ENCODE data around the gene FBXL17.

FBXL17 gene

GRCh38 chr5:108079753-108080152, 302.1 kb downstream of the FBXL17 start:
- no peak for DNase-seq

DNA sequence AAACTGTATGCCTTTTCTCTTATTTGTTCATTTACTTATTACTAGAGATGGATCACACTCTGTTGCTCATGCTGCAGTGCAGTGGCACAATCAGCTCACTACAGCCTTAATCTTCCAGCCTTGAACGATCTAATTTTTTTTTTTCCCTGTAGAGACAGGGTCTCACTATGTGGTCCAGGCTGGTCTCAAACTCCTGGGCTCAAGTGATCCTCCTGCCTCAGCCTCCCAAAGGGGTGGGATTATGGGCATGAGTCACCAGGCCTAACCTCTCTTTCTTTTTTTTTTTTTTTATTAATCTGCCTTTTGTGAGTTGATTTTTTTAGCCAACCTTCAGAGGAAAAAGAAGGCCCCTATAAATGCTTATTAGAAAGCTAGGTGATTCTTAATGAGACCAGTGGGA, 303.0 kb downstream of the FBXL17 start:
- no peak for DNase-seq

GRCh38 chr5:108078345-108078744, 303.6 kb downstream of the FBXL17 start:
- DNase-seq = no peak

DNA sequence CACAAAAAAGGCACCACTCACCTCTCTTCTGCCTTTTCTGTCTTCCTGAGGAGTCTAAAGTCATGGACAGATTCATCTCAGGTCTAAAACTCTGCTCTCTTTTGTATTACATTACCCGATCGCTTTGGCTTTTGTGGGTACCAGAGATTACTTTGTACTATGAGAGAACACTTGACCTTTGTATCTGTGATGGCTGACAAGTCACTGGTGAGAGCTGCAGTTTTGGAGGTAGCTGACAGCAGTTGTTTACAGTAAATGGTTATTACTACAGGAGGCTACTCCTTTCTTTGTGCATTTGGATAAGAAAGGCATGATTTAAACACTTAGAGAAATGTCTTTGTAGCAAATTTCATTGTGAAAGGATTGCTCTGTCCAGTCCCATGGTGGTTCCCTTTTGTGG, 307.3 kb downstream of the FBXL17 start:
- no peak for DNase-seq

GRCh38 chr5:108064302-108064701, 317.6 kb downstream of the FBXL17 start:
- no peak for DNase-seq

DNA sequence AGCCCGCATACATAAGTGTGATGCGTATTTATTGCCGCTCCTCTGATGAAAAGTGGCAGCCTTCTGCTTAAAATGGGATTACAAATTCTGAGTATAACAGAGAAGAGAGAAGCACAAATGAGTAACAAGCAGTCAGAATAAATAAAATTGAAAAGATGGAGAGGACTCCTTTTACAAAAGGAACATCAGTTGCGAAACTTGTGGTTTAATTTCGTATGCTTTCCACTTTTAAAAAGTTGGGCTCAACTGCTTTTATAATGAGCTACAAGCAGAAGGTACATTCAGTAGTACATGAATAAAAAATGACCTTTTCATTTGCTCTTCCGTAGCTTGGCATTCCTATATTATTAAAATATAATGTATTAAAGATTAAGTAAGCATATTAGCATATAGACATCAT, 320.0 kb downstream of the FBXL17 start:
- no peak for DNase-seq

GRCh38 chr5:108060340-108060739, 321.6 kb downstream of the FBXL17 start:
- no peak for DNase-seq

DNA sequence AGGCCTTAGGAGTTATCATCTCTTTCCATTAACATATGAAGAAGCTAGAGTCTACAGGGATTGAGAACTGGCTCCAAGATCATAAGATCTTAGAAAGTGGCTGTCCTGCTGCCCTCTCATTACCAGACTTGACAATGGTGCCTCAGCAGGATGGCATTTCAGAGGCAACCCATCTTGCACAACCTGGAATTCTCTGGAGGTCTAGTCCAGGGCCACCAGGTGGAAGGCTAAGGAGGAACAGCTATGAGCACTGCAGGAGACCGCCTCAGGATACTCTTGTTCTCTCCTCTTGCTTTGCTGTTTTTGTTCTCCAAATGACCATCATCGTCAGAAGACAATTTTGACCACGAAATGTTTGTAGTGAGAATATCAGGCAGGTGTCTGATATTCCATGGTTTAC, 322.6 kb downstream of the FBXL17 start:
- no peak for DNase-seq

DNA sequence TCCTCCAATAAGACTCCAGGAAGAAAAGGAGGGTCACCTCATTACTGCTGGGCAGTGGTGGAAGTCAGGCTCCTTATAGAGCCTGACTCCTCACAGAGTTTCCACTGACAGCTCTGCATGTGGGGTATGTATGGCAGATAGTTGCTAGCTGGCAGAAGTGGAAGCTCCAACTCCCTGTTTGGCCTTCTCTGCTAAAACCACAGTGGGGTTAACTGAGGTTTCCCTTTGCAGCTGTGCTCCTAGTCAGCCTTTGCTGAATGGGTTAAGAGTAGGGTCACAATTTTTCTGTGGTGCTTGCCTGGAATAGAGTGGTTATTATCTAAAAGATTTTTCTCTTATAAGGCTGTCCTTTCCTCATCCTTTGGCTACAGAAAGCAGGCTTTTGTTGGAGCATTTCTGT, 327.5 kb downstream of the FBXL17 start:
- no peak for DNase-seq

GRCh38 chr5:108046955-108047670, 334.8 kb downstream of the FBXL17 start:
- no peak for DNase-seq

DNA sequence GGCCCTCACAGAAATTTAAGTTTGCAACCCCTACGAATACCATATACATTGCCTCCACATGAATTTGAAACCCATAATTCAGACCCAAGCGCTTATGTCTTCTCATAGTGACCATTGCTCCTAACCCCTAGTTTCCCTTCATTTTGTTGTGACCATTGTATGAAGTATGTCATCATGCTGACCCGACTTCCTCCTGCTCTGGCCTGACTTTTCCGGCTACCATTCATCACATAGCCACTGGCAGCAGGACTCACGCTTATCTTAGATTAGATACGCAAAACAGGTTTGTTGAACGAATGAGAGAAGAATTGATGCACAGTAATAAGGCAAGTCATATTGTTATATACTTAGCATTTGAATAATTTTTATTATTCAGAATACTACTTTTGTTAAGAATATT, 345.4 kb downstream of the FBXL17 start:
- no peak for DNase-seq

- no peak for DNase-seq
These were observed 353.0 kb downstream of the FBXL17 start for GRCh38 chr5:108028883-108029282.

DNA sequence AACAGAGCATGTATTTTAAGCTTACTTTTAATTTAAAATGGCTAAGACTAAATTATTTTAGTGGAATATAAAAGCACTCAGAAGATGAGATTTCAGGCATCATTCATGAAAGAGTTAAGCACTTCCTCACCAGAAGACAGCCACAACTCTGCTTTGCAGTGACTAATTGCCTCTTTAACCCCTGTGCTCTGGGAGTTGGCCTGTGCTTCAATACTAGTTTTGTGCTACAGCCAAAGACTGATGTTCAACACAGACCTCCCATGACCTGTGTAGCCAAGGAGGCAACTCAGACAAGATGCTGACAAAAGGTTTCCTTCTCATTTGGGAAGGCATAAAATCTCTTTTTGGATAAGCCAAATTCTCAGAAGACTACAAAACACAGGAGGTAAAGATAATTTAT, 353.5 kb downstream of the FBXL17 start:
- DNase-seq = no peak

- DNase-seq = no peak
These were observed 355.9 kb downstream of the FBXL17 start for GRCh38 chr5:108025957-108026356.

DNA sequence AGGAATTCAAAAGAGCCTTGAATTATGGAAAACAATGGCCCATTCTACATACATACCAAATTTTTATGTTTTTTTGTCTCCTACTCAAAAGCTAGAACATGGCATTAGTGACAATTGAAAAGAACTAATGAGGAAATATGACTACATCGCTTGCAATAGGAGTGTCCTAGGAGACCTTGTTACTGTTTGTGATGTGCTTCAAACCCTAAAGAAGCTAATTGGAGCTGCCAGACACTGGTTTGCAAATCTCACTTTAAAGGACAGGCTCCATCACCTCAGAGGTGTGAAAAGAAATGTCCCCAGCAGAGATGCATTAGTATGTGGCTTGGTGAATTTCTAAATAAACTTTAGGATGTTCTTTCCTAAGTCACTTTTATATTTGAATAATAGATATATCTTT, 356.9 kb downstream of the FBXL17 start:
- no peak for DNase-seq

GRCh38 chr5:108016101-108016500, 365.8 kb downstream of the FBXL17 start:
- no peak for DNase-seq

DNA sequence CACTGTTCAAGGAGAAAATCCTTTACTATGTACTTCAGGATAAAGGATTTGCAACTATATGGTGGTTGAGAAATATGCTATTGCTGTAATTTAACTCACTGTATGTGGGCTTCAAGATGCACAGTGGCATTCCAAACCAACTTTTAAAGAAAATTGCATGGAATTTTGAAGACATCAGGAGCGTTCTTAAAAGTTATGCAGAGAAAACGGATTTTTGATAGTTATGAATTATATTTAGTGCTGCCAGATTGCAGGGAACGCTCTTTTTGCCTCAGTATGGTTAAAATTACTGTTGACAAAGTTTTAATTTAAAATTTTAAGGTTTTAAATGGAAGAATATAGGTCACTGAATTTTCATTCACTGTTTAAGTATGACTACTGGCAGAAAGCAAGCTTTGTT, 375.1 kb downstream of the FBXL17 start:
- no peak for DNase-seq

DNA sequence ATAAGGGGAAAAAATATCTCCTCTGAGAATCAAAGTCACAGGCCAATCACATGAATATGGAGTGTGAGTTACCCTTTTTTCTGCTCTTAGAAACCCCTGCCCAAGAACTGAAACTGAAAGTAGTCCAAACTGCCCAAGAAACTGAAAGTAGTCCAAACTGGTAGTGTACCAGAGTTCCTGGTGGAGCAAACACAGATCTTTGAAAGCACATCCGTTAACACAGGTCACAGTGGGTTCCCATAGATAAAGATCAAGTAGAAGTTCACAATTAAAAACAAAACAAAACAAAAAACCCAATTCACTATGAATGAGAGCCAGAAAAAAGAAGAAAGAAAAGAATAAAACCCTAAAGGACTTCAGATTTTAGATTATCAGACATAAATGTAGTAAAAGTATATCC, 378.7 kb downstream of the FBXL17 start:
- peak in 1 of 2 donors; percentile 48 for DNase-seq

DNA sequence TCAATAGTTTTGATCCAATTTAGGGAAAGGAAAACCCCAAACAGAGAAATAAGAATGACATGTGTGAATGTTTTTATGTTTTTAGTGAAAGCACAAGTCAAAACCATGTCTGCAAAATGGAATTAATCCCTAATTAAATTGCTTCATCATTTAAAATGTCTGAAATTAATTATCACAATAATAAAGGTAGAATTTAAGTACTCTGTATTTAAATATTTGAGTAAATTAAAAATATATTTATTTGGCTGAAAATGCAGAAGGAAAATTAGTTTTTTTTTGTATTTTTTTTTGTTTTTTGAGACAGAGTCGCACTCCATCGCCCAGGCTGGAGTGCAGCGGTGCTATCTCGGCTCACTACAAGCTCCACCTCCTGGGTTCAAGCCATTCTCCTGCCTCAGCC, 380.7 kb downstream of the FBXL17 start:
- no peak for DNase-seq

GRCh38 chr5:107997338-107997980, 384.4 kb downstream of the FBXL17 start:
- DNase-seq = no peak

- DNase-seq = no peak
These were observed 388.6 kb downstream of the FBXL17 start for GRCh38 chr5:107993341-107993740.

- DNase-seq = no peak
These were observed 390.8 kb downstream of the FBXL17 start for GRCh38 chr5:107990881-107991810.

- no peak for DNase-seq
These were observed 396.8 kb downstream of the FBXL17 start for GRCh38 chr5:107985144-107985543.
